NCI-H2196 treated with DMSO at 0.1 percent for 48 hours (cell line): ENCODE measurements around the gene ZNF660.
A peak's percentile ranks its signal among the peaks of the same experiment; 100 is the strongest.

Source experiments
- DNase-seq: peaks from one replicate; lab custom pipeline; 2025; ENCODE audit not compliant: unreplicated experiment; lab: John Stamatoyannopoulos, UW

ZNF660 gene

GRCh38 chr3:44628716-44629115 lies 44.0 kb downstream of the ZNF660 start:
- DNase-seq, result no peak

- DNase-seq, result no peak
Observed at GRCh38 chr3:44632193-44632592, 47.4 kb downstream of the ZNF660 start.

- no peak for DNase-seq
Observed at GRCh38 chr3:44642337-44642736, 57.6 kb downstream of the ZNF660 start.

- DNase-seq, result no peak
Observed at GRCh38 chr3:44643024-44643423, 58.3 kb downstream of the ZNF660 start.

GRCh38 chr3:44647771-44648170 lies 63.0 kb downstream of the ZNF660 start:
- DNase-seq, result no peak

GRCh38 chr3:44648564-44649229 lies 63.9 kb downstream of the ZNF660 start, which contains the start of gene ZNF35:
Gene ZNF35 (plus strand): TSS chr3:44648732. CDS start chr3:44651068, 2,336 bp downstream.
- peak; percentile 47 for DNase-seq
